ENCODE data around the gene LSMEM2. TPM values are rescaled to one million over a fixed set of nuclear protein-coding genes. Genes with fewer than 3 reads are reported as not detected.

LSMEM2 gene
- total and polyA plus RNA-seq, 9 of the 15 experiments (the other 6 are each of a cell fraction or from before 2014, with no cell fraction given), result not detected

DNA sequence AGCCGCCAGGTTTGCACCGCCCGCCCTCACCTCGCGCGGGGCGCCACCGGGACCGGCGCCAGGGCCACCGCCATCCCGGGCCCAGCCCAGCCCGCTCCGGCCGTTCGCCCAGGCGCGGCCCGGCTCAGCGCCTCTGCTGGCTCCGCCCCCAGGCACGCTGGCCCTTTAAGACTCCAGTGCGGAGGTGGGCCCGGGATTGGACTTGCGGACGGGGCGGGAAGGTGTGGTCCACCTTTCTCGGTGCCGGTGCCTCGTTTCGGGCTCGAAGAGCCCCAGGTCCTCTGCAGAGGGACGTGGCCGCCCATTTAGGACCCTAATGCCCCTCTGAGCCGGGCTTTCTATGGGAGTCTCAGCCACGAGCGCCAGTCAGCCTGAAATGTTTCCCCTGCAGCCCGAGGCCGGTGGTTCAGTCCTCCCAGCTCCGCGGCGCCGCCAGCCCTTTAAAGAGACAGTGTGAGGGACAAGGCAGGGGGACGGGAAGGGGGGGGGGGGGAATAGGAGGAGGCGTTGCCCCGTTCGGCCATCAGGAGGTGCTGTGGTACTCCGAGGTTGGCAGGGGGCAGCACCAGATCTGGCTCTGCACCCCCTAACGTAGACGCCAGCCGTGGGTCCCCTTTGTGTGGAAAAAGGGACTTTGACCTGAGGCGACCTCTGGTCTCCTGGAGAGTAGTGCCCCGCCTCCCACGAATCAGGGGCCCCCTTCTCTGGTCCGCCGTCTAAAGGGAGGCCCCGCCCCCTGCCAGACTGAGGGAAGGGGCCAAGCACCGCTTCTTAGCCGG, 42.6 kb downstream of the LSMEM2 start (continued):
- no peak for TF ChIP-seq ADNP (tag; IDR thresholded peaks at IDR 0.05)
- peak; percentile 48; the same call in 1 of the 2 replicates for TF ChIP-seq RB1 (IDR thresholded peaks at IDR 0.05; ENCODE audit: low read depth)
- TF ChIP-seq SREBF1 (IDR thresholded peaks at IDR 0.05; ENCODE audit: borderline replicate concordance, low read depth, low read length), result 0 out of 2 replicates have a peak, but pooled peaks have one; percentile 51
- TF ChIP-seq ATF7 (IDR thresholded peaks at IDR 0.05), result peak; percentile 100
- TF ChIP-seq, protein P1, sequence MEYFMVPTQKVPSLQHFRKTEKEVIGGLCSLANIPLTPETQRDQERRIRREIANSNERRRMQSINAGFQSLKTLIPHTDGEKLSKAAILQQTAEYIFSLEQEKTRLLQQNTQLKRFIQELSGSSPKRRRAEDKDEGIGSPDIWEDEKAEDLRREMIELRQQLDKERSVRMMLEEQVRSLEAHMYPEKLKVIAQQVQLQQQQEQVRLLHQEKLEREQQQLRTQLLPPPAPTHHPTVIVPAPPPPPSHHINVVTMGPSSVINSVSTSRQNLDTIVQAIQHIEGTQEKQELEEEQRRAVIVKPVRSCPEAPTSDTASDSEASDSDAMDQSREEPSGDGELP (CRISPR knock-in tag; IDR thresholded peaks at IDR 0.05; ENCODE audit: borderline replicate concordance), result 0 out of 2 replicates have a peak, but pooled peaks have one; percentile 29
- no peak for TF ChIP-seq TBL1XR1 (IDR thresholded peaks at IDR 0.05; ENCODE audit: low read length in 2 of 2)
- no peak for TF ChIP-seq GTF2E2 (tag; IDR thresholded peaks at IDR 0.05)
- TF ChIP-seq, protein P2, sequence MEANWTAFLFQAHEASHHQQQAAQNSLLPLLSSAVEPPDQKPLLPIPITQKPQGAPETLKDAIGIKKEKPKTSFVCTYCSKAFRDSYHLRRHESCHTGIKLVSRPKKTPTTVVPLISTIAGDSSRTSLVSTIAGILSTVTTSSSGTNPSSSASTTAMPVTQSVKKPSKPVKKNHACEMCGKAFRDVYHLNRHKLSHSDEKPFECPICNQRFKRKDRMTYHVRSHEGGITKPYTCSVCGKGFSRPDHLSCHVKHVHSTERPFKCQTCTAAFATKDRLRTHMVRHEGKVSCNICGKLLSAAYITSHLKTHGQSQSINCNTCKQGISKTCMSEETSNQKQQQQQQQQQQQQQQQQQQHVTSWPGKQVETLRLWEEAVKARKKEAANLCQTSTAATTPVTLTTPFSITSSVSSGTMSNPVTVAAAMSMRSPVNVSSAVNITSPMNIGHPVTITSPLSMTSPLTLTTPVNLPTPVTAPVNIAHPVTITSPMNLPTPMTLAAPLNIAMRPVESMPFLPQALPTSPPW (CRISPR knock-in tag; IDR thresholded peaks at IDR 0.05), result peak; percentile 95
- TF ChIP-seq RBFOX2 (IDR thresholded peaks at IDR 0.05; ENCODE audit: low read depth, low read length), result peak; percentile 55
- TF ChIP-seq, protein P3, sequence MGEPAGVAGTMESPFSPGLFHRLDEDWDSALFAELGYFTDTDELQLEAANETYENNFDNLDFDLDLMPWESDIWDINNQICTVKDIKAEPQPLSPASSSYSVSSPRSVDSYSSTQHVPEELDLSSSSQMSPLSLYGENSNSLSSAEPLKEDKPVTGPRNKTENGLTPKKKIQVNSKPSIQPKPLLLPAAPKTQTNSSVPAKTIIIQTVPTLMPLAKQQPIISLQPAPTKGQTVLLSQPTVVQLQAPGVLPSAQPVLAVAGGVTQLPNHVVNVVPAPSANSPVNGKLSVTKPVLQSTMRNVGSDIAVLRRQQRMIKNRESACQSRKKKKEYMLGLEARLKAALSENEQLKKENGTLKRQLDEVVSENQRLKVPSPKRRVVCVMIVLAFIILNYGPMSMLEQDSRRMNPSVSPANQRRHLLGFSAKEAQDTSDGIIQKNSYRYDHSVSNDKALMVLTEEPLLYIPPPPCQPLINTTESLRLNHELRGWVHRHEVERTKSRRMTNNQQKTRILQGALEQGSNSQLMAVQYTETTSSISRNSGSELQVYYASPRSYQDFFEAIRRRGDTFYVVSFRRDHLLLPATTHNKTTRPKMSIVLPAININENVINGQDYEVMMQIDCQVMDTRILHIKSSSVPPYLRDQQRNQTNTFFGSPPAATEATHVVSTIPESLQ (CRISPR knock-in tag; IDR thresholded peaks at IDR 0.05), result no peak
- TF ChIP-seq SAP30 (IDR thresholded peaks at IDR 0.05; ENCODE audit: borderline replicate concordance, insufficient read depth, low read depth, low read length, poor library complexity, severe bottlenecking), result peak; percentile 77
- peak; percentile 73; the same call in 1 of the 2 replicates for TF ChIP-seq EP400 (IDR thresholded peaks at IDR 0.05)
- peak; percentile 64 for TF ChIP-seq RBBP5 (IDR thresholded peaks at IDR 0.05; ENCODE audit: borderline replicate concordance, insufficient read depth, low read length, poor library complexity, severe bottlenecking)
- TF ChIP-seq ZNF740 (CRISPR knock-in tag; IDR thresholded peaks at IDR 0.05), result peak; percentile 91
- peak in 1 of 2 experiments; percentile 92; a peak in 2 of 4 replicates for TF ChIP-seq ZNF740 (tag; IDR thresholded peaks at IDR 0.05)
- peak; percentile 56; the same call in 1 of the 2 replicates for TF ChIP-seq NFIC (IDR thresholded peaks at IDR 0.05)
- TF ChIP-seq CXXC5 (CRISPR knock-in tag; IDR thresholded peaks at IDR 0.05), result peak; percentile 67; the same call in 1 of the 2 replicates
- TF ChIP-seq NR2C2 (CRISPR knock-in tag; IDR thresholded peaks at IDR 0.05), result no peak
- peak; percentile 29; the same call in 1 of the 2 replicates for TF ChIP-seq NR2C2 (tag; IDR thresholded peaks at IDR 0.05)
- TF ChIP-seq NR2F6 (CRISPR knock-in tag; IDR thresholded peaks at IDR 0.05), result no peak
- 0 out of 2 replicates have a peak, but pooled peaks have one; percentile 24 for TF ChIP-seq EP300 (IDR thresholded peaks at IDR 0.05; ENCODE audit: low read length)
